Left colon (tissue), 2 donors: ENCODE measurements around the gene UROS. TPM values are rescaled to one million over a fixed set of nuclear protein-coding genes. Genes with fewer than 3 reads are reported as not detected.
A peak's percentile ranks its signal among the peaks of the same experiment; 100 is the strongest.

Experiments
- ATAC-seq: fragments of 200-7000 bp; cut with Tn5 transposase; one replicate; pipeline ENCODE4 v1.9.1; 2020; ENCODE audit warnings: mild to moderate bottlenecking, moderate library complexity
- DNase-seq, 2 donors: peaks; one replicate each; pipeline ENCODE4 v3.0.0-alpha.2; 2020
- intact Hi-C, 2 donors: fragments of 100-400 bp; cut with DNase I in 1 of 2; cut with micrococcal nuclease in 1 of 2; formaldehyde crosslinking; loops; one replicate each; pipeline versions ENCODE4 v1.11.2 to v1.14.0; 2022; cut with DNase I, micrococcal nuclease
- total RNA-seq, 2 donors: library from RNA; stranded (reverse); fragmentation: NEBNext Ultra II Directional; extraction: Animal tissue kit (Norgen Biotek cat#: 25700); gene quantifications; one replicate each; pipeline ENCODE4 v1.2.1, GENCODE V29; 2021
- donor health status: DM: no; HTN: no; CAD: no.
- donor health status: DM: yes; HTN: yes; CAD: no.

Gene UROS
- total RNA-seq, 2 donors from 2014 or later: 21.7 to 30.5 TPM

GRCh38 chr10:125772864-125773180 lies 50.2 kb downstream of the UROS start:
- no peak for DNase-seq
- intact Hi-C loops: no loop called here
- ATAC-seq: no peak

DNA sequence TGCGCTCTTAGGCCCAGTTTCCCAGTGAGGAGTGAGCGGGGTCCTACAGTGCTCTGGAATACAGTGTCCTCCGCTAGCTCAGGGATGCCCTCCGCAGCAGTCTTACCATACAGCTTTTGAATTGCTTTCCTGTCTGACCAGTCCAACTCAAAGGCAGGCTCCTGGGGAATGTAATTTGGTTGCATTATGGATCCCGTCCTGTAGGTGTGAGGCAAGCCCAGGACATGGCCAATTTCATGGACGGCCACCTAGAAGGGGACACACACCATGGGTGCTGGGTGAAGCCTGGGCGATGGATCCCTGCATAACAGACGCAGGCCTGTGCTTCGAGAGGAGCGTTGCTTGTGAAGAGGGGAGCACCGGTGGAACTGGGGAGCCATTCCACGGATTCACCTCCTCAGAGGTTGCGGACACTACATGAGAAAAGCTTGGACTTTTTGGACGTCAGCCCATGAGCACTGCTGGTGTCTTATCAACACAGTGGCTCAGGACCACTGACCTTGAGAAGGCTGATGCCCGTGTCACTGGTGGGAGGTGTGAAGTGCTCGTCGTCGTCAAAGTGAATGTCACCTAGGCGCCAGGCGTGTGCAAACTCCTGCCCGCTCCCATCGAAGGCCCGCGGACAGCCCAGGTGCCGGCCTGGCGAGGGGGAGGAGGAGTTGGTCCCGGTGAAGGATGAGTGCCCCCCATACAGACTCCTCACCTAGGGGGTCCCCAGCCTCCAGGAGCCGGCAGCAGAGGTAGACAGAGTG lies 50.8 kb downstream of the UROS start:
- DNase-seq: no peak
- no peak for ATAC-seq
- intact Hi-C loops: no loop called here

GRCh38 chr10:125770844-125771243 lies 52.2 kb downstream of the UROS start:
- intact Hi-C loops: no loop called here
- DNase-seq: no peak
- ATAC-seq: no peak

DNA sequence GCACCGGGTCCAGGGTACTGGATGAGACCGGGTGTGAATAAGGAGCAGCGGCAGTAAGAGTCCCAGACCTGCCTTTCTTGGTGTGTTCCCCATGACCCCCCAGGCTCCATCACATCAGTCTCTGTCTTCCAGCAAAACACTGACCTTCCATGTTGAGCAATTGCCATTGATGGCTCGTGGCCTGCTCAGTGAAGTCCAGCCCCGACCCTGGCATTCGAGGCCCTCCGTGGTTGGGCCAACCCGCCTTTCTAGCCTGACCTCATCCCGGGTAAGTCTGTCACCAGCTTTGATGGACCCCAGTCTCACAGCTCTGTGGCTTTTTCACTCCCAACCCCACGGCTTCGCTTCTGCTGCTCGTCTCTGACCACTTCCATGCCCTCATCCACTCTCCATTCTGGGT lies 53.9 kb downstream of the UROS start:
- ATAC-seq (no peak), DNase-seq (no peak)
- intact Hi-C loops: no loop called here

DNA sequence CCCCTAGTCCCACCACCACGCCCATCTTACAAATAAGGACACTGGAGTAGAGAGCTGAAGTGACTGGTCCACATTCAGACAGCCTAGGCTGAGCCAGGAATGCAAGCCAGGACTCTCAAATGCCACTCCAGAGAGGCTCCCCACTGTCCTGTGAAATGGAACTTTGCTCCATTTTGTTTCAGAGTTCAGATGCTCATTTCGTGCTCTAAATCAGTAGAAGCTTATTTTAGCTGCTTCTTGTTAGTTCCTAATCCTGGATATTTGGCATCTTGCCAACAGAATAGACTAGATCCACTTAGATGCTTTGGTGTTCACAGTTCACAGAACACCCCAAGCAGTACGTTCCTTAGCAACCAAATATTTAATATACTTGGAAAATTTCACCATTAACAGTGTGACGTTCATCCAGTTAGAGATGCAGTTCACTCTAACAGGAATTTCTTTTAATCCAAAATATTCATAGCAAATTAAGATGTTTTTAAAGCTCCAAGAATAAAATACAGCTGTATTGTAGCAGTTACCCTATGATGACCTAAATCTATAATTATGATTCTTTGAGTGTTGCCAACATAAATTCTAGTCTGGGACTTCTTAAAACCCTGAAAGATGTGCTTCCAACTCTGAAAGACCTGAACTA lies 54.7 kb downstream of the UROS start:
- DNase-seq: no peak
- intact Hi-C loops: no loop called here
- no peak for ATAC-seq

GRCh38 chr10:125766511-125766910 lies 56.5 kb downstream of the UROS start:
- ATAC-seq: no peak
- DNase-seq: no peak
- intact Hi-C loops: no loop called here

GRCh38 chr10:125765835-125766234 lies 57.2 kb downstream of the UROS start:
- intact Hi-C loops: no loop called here
- DNase-seq (no peak), ATAC-seq (no peak)

DNA sequence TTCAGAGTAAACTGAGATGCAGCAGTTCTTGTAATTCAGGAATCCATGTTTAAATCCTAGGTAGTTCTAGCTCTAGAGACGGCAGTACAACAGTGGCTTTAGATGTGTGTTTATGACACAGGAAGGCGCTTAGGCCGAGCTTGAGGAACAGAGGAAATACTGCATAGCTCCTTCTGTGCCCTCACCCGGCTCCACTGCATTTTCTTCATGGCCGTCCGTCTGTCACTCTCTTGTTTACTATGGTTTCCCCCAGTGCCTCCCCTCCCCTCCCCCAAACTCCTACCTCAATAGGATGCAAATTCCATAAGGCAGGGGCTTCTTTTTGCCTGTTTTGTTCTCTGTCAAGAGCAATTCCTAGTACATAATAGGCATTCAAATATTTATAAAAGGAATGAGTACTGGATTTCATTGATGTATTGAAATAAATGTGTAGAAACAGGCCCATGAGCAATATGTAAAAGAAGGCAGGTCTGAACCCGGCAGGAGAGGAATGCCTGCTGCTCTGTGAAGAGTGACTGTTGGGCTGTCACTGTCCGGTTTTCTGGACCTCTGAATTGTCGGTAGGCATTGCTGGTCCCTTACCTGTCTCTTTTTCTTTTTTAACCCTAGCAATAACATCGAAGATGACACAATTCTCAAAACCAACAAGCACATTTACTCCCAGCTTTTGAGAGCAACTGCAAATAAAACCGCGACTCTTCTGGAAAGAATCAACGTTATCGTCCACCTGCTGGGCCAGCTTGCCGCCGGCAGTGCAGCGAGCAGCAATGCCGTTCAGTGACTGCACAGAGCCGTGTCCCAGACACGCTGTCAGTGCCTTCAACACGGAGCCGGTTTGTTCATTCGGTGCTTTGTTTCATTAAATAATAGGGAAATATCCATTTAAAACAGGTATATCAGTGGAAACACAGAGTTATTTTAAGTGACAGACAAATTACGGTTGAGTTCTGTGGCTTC lies 60.1 kb downstream of the UROS start:
- DNase-seq (no peak), ATAC-seq (no peak)
- intact Hi-C loops: no loop called here

- no peak for ATAC-seq
- intact Hi-C loops: no loop called here
- no peak for DNase-seq
These were observed 61.1 kb downstream of the UROS start for GRCh38 chr10:125761961-125762360.

- no peak for DNase-seq
- no peak for ATAC-seq
- intact Hi-C loops: no loop called here
These were observed 65.3 kb downstream of the UROS start for GRCh38 chr10:125757742-125758141.

- no peak for ATAC-seq
- no peak for DNase-seq
- intact Hi-C loops: no loop called here
These were observed 66.1 kb downstream of the UROS start for GRCh38 chr10:125756853-125757487.

DNA sequence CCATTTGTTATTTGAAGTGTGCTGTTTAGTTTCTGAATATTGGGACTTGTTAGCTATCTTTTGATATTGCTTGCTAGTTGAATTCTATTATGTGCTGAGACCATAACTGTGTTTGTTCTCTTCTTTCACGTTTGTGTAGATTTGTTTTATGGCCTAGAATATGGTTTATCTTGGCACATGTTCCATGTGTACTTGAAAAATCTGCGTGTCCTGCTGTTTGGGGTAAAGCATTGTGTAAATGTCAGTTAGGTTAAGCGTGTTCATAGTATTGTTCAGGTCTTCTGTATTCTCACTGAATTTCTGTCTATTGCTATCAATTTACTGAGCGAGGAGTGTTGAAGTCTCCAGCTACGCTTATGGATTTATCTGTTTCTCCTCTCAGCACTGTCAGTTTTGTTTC lies 66.9 kb downstream of the UROS start:
- no peak for DNase-seq
- peak; percentile 86 for ATAC-seq
- intact Hi-C loops: no loop called here

DNA sequence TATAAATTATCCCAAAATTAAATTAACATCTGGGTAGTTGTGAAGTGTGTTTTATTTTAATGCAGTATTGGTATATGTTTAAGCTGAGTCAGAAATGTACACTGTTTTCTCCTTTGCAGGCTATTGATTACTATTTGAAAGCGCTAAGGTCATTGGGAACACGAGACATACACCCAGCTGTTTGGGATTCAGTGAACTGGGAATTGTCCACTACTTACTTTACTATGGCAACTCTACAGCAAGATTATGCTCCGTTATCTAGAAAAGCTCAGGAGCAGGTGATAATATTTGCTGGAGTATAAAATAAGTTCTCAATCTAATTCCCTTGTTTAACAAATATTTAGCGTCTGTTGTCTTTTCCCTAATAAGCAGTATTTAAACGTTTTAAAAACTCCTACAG lies 75.6 kb downstream of the UROS start:
- DNase-seq: no peak
- intact Hi-C loops: no loop called here
- no peak for ATAC-seq

GRCh38 chr10:125744909-125745308 lies 78.1 kb downstream of the UROS start:
- DNase-seq (no peak), ATAC-seq (no peak)
- intact Hi-C loops: no loop called here

- no peak for ATAC-seq
- DNase-seq: no peak
- intact Hi-C loops: no loop called here
These were observed 80.6 kb downstream of the UROS start for GRCh38 chr10:125742465-125742864.

GRCh38 chr10:125739994-125740679 lies 82.9 kb downstream of the UROS start:
- no peak for DNase-seq
- no peak for ATAC-seq
- intact Hi-C loops: no loop called here
